ENCODE results near the gene BPIFA2.

The BPIFA2 gene

GRCh38 chr20:33191955-33192354, 24.0 kb downstream of the BPIFA2 start:
- no peak overlapping the region for H4K8ac ChIP-seq (ENCODE audit: low read length)
- WGBS: 100% methylated on average over 1 of the region's 1 CpG
- no peaks in the 10 kb centered on the region for H3K36me3 ChIP-seq (ENCODE audit: control insufficient read depth in 1 of 2, insufficient read depth in 2 of 2, low read depth in 1 of 2, low read length in 2 of 2)
- H2BK12ac ChIP-seq (ENCODE audit: low read length in 2 of 2): no peak overlapping the region
- H2BK120ac ChIP-seq (ENCODE audit: low read depth, low read length): no peak overlapping the region
- H3K9me3 ChIP-seq (ENCODE audit: control insufficient read depth, low read length): no peaks in the 10 kb centered on the region
- no peak overlapping the region for H3K9ac ChIP-seq (ENCODE audit: low read length)
- H3K4me3 ChIP-seq (ENCODE audit: insufficient read depth in 1 of 2, low read depth in 1 of 2, low read length in 2 of 2): no peak overlapping the region
- H3K27me3 ChIP-seq (ENCODE audit: control insufficient read depth in 1 of 2, insufficient read depth in 1 of 2, low read length in 2 of 2): peaks cover 7 to 36% of the 10 kb centered on the region in 2 experiments
- no peak overlapping the region for H3K18ac ChIP-seq (ENCODE audit: low read depth in 1 of 2, low read length in 2 of 2)
- H3K79me1 ChIP-seq (replicated peaks; ENCODE audit: low read length, poor library complexity, severe bottlenecking): no peaks in the 10 kb centered on the region
- H3K4me1 ChIP-seq (ENCODE audit: control insufficient read depth, insufficient read depth, low read depth, low read length): no peaks in the 10 kb centered on the region
- H3K27ac ChIP-seq (ENCODE audit: low read length, poor library complexity, severe bottlenecking): no peak overlapping the region
- H3K4ac ChIP-seq (ENCODE audit: low read depth in 1 of 2, low read length in 2 of 2): no peak overlapping the region
- no peak overlapping the region for H2AFZ ChIP-seq (ENCODE audit: low read depth, low read length)
- no peak overlapping the region for H2BK5ac ChIP-seq (ENCODE audit: low read depth, low read length, poor library complexity, severe bottlenecking)
- no peak overlapping the region for H4K91ac ChIP-seq (ENCODE audit: low read length)
- H3K14ac ChIP-seq (ENCODE audit: low read length in 2 of 2): no peak overlapping the region
- no peak overlapping the region for H2BK15ac ChIP-seq (ENCODE audit: low read depth, poor library complexity, severe bottlenecking)
- no peak for DNase-seq
- H3K23ac ChIP-seq (ENCODE audit: low read length in 2 of 2): no peak overlapping the region
- H3K4me2 ChIP-seq (ENCODE audit: low read length, poor library complexity, severe bottlenecking): no peak overlapping the region
- no peak overlapping the region for H2AK5ac ChIP-seq (ENCODE audit: low read length, severe bottlenecking)

GRCh38 chr20:33192912-33193501, 25.0 kb downstream of the BPIFA2 start:
- no peak overlapping the region for H3K23ac ChIP-seq (ENCODE audit: low read length in 2 of 2)
- H2BK12ac ChIP-seq (ENCODE audit: low read length in 2 of 2): no peak overlapping the region
- 65% methylated on average over 7 of the region's 8 CpGs for WGBS
- no peaks in the 10 kb centered on the region for H3K4me1 ChIP-seq (ENCODE audit: control insufficient read depth, insufficient read depth, low read depth, low read length)
- H3K4ac ChIP-seq (ENCODE audit: low read depth in 1 of 2, low read length in 2 of 2): no peak overlapping the region
- no peak overlapping the region for H3K4me3 ChIP-seq (ENCODE audit: insufficient read depth in 1 of 2, low read depth in 1 of 2, low read length in 2 of 2)
- H3K14ac ChIP-seq (ENCODE audit: low read length in 2 of 2): no peak overlapping the region
- H3K9ac ChIP-seq (ENCODE audit: low read length): no peak overlapping the region
- no peak overlapping the region for H3K27ac ChIP-seq (ENCODE audit: low read length, poor library complexity, severe bottlenecking)
- no peak overlapping the region for H2AK5ac ChIP-seq (ENCODE audit: low read length, severe bottlenecking)
- H2BK15ac ChIP-seq (ENCODE audit: low read depth, poor library complexity, severe bottlenecking): no peak overlapping the region
- no peak overlapping the region for H3K4me2 ChIP-seq (ENCODE audit: low read length, poor library complexity, severe bottlenecking)
- H4K91ac ChIP-seq (ENCODE audit: low read length): no peak overlapping the region
- H3K9me3 ChIP-seq (ENCODE audit: control insufficient read depth, low read length): no peaks in the 10 kb centered on the region
- DNase-seq: no peak
- H3K18ac ChIP-seq (ENCODE audit: low read depth in 1 of 2, low read length in 2 of 2): no peak overlapping the region
- peaks cover 7 to 40% of the 10 kb centered on the region in 2 experiments for H3K27me3 ChIP-seq (ENCODE audit: control insufficient read depth in 1 of 2, insufficient read depth in 1 of 2, low read length in 2 of 2)
- no peaks in the 10 kb centered on the region for H3K36me3 ChIP-seq (ENCODE audit: control insufficient read depth in 1 of 2, insufficient read depth in 2 of 2, low read depth in 1 of 2, low read length in 2 of 2)
- no peak overlapping the region for H2AFZ ChIP-seq (ENCODE audit: low read depth, low read length)
- no peak overlapping the region for H2BK120ac ChIP-seq (ENCODE audit: low read depth, low read length)
- H2BK5ac ChIP-seq (ENCODE audit: low read depth, low read length, poor library complexity, severe bottlenecking): no peak overlapping the region
- H4K8ac ChIP-seq (ENCODE audit: low read length): no peak overlapping the region
- H3K79me1 ChIP-seq (replicated peaks; ENCODE audit: low read length, poor library complexity, severe bottlenecking): no peaks in the 10 kb centered on the region

DNA sequence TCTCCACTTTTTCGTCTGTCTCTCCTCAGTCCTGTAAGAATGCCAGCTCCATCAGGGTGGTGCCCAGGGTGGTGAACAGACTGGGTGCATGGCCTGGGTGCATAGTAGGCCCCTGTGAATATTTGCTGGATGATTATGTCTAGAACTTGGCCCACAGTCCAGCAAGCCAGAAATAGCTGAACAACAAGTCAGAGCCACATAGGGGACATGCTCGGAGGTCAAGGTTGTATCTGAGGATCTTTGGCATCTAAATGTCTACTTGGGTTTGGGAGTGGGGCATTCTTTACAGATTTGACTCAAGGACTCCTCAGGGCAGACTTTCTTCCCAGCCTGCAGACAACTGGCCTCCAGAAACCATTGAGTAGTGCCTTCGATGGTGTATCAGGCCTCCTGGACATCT, 31.1 kb downstream of the BPIFA2 start:
- H3K4me3 ChIP-seq (ENCODE audit: insufficient read depth in 1 of 2, low read depth in 1 of 2, low read length in 2 of 2): no peak overlapping the region
- no peaks in the 10 kb centered on the region for H3K9me3 ChIP-seq (ENCODE audit: control insufficient read depth, low read length)
- no peak overlapping the region for H2AK5ac ChIP-seq (ENCODE audit: low read length, severe bottlenecking)
- no peak overlapping the region for H4K91ac ChIP-seq (ENCODE audit: low read length)
- H3K18ac ChIP-seq (ENCODE audit: low read depth in 1 of 2, low read length in 2 of 2): no peak overlapping the region
- H3K4me1 ChIP-seq (ENCODE audit: control insufficient read depth, insufficient read depth, low read depth, low read length): no peaks in the 10 kb centered on the region
- H3K27ac ChIP-seq (ENCODE audit: low read length, poor library complexity, severe bottlenecking): no peak overlapping the region
- no peak overlapping the region for H3K9ac ChIP-seq (ENCODE audit: low read length)
- H2AFZ ChIP-seq (ENCODE audit: low read depth, low read length): no peak overlapping the region
- no peak overlapping the region for H3K4ac ChIP-seq (ENCODE audit: low read depth in 1 of 2, low read length in 2 of 2)
- H2BK5ac ChIP-seq (ENCODE audit: low read depth, low read length, poor library complexity, severe bottlenecking): no peak overlapping the region
- no peak overlapping the region for H4K8ac ChIP-seq (ENCODE audit: low read length)
- WGBS: 78% methylated on average over 3 of the region's 3 CpGs
- no peak overlapping the region for H3K14ac ChIP-seq (ENCODE audit: low read length in 2 of 2)
- H2BK15ac ChIP-seq (ENCODE audit: low read depth, poor library complexity, severe bottlenecking): no peak overlapping the region
- H2BK120ac ChIP-seq (ENCODE audit: low read depth, low read length): no peak overlapping the region
- H3K4me2 ChIP-seq (ENCODE audit: low read length, poor library complexity, severe bottlenecking): no peak overlapping the region
- no peak overlapping the region for H2BK12ac ChIP-seq (ENCODE audit: low read length in 2 of 2)
- peaks cover 5 to 42% of the 10 kb centered on the region in 2 experiments for H3K27me3 ChIP-seq (ENCODE audit: control insufficient read depth in 1 of 2, insufficient read depth in 1 of 2, low read length in 2 of 2)
- DNase-seq: no peak
- no peaks in the 10 kb centered on the region for H3K36me3 ChIP-seq (ENCODE audit: control insufficient read depth in 1 of 2, insufficient read depth in 2 of 2, low read depth in 1 of 2, low read length in 2 of 2)
- H3K79me1 ChIP-seq (replicated peaks; ENCODE audit: low read length, poor library complexity, severe bottlenecking): no peaks in the 10 kb centered on the region
- H3K23ac ChIP-seq (ENCODE audit: low read length in 2 of 2): no peak overlapping the region

DNA sequence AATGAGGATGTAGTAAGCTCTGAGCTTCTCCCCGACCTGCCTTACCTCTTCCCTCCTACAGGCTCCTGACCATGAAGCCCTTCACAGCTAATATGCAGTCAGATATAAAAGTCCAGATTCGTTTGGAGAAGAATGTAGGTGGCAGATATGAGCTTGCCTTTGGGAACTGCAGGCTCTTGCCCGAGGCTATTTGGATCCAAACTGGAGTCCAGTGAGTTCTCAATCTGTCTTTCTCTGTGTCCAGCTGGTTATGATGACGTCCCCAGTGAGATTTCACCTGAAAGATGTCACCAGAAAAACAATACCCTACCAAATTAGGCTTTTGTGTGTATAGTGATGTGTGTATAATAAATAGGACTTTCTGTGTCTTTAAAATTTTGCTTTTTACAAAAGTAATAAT, 34.5 kb downstream of the BPIFA2 start:
- Histone ChIP-seq H3K14ac (ENCODE audit: low read length in 2 of 2) (no peak overlapping the region), H3K27me3 (ENCODE audit: control insufficient read depth in 1 of 2, insufficient read depth in 1 of 2, low read length in 2 of 2) (peaks cover 5 to 60% of the 10 kb centered on the region in 2 experiments), H3K79me1 (replicated peaks; ENCODE audit: low read length, poor library complexity, severe bottlenecking) (no peaks in the 10 kb centered on the region), H2BK5ac (ENCODE audit: low read depth, low read length, poor library complexity, severe bottlenecking) (no peak overlapping the region), H2BK120ac (ENCODE audit: low read depth, low read length) (no peak overlapping the region), H3K18ac (ENCODE audit: low read depth in 1 of 2, low read length in 2 of 2) (no peak overlapping the region), H2BK15ac (ENCODE audit: low read depth, poor library complexity, severe bottlenecking) (no peak overlapping the region), H3K4me1 (ENCODE audit: control insufficient read depth, insufficient read depth, low read depth, low read length) (no peaks in the 10 kb centered on the region), H4K8ac (ENCODE audit: low read length) (no peak overlapping the region), H3K36me3 (ENCODE audit: control insufficient read depth in 1 of 2, insufficient read depth in 2 of 2, low read depth in 1 of 2, low read length in 2 of 2) (no peaks in the 10 kb centered on the region), H2AFZ (ENCODE audit: low read depth, low read length) (no peak overlapping the region), H2BK12ac (ENCODE audit: low read length in 2 of 2) (no peak overlapping the region), H3K4me3 (ENCODE audit: insufficient read depth in 1 of 2, low read depth in 1 of 2, low read length in 2 of 2) (no peak overlapping the region), H3K4me2 (ENCODE audit: low read length, poor library complexity, severe bottlenecking) (no peak overlapping the region), H4K91ac (ENCODE audit: low read length) (no peak overlapping the region), H3K23ac (ENCODE audit: low read length in 2 of 2) (no peak overlapping the region), H3K27ac (ENCODE audit: low read length, poor library complexity, severe bottlenecking) (no peak overlapping the region), H3K9me3 (ENCODE audit: control insufficient read depth, low read length) (no peaks in the 10 kb centered on the region), H3K4ac (ENCODE audit: low read depth in 1 of 2, low read length in 2 of 2) (no peak overlapping the region), H2AK5ac (ENCODE audit: low read length, severe bottlenecking) (no peak overlapping the region), H3K9ac (ENCODE audit: low read length) (no peak overlapping the region)
- DNase-seq: no peak
- WGBS: 32% methylated on average over 2 of the region's 4 CpGs
